Measurements from ENCODE around the gene EMID1.
"Not testable (repeated sequence)": the region's sequence is repeated elsewhere in the genome, so short reads cannot be mapped to it uniquely, and the experiment has no call there.

The EMID1 gene

GRCh38 chr22:29231971-29232959 is 26.6 kb downstream of the EMID1 start:
- no peak for ATAC-seq

DNA sequence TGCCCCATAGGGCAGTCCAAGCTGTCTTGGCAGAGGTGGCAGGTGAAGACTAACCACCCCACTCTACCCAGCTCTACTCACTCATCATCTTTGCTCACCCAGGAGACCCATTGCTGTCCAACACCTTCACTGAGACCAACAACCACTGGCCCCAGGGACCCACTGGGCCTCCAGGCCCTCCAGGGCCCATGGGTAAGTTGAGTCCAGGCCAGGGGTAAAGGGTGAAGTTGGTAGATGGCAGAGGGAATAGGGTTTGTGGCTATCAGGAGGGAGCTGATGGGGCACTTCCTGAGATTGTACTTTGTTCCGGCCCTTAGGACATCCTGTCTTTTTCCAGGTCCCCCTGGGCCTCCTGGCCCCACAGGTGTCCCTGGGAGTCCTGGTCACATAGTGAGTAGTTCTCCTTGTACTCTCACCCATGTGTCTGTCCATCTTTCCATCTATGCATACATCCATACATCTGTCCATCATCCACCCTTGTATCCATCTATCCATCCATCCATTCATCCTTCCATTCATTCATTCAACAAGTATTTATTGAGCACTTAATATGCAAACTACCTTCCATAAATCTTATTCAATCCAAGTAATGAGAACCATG is 27.7 kb downstream of the EMID1 start:
- no peak for ATAC-seq

DNA sequence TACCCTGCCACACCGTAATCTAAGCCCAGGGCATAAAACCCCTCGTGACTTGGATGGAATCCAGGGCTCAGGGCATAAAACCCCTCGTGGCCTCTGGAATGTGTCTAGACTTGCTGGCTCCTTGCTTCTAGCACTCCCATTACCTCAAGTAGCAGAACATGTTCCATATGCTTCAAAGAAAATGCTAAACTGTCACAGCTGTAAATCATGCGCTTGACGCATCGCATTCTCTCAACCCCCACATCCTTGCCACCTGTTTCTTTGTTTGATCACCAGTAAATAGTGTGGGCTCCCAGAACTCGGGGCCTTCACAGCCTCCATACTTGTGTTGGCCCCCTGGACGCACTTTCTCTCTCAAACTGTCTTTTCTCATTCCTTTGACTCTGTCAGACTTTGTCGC is 34.8 kb downstream of the EMID1 start:
- ATAC-seq, result not testable (repeated sequence)

DNA sequence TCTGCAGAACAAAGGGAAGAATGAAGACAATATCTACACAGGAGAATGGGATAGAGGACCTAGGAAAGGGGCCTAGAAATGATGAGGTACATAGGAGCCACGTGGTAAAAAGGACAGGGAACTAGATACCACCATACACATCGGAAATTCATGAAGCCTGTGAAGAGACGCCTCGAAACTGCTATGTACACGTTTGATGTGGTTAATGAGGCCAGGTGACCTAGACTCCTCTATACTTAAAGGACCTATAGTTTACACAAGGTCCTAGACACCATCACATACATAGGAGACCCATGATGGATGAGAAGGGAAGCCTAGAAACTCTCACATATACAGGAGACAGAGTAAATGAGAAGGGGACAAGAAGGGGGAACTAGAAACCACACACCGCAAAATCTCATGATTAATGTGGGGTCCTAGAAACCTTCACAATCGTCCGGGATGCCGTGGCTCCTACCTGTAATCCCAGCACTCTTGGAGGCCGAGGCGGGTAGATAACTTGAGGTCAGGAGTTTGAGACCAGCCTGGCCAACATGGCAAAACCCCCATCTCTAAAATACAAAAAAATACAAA is 38.3 kb downstream of the EMID1 start:
- ATAC-seq, result no peak

DNA sequence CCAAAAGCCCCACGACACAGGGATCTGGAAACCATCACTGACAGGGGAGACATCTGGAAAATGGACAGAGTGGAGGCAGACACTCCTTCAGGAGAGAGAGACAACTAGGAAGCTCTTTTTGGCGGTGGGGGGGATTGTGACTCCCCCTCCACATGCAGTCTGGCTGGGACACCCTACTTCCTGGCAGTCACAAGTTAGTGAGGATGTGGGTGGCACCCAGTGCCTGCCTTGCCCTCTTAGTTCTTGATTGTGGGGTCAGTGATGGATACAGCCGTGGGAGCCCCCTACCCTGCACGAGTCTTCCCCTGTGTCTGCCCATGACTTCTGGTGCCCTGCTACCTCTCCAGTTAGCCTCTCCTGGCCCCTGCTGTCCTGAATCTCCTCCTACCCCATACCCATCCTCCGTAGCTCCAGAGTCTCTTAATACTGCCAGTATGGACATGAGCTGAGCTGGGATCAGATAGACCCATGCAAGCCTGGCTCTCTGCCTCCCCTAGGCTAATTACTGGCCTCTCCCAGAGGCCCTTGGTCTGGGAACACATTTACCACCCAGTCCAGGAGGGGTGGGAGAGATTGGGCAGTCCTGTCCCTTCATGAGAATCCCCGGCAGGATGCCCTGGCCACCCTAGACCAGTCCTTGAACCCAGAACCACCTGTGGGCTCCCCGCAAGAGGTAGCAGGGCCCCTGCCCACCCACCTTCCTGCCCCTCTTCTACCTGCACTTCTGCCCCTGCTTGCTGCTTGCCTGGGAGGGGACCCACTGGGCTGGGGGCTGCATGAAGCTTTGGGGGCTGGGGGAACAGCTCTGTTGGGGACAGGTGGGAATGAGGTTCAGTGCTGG is 39.3 kb downstream of the EMID1 start:
- no peak for ATAC-seq

DNA sequence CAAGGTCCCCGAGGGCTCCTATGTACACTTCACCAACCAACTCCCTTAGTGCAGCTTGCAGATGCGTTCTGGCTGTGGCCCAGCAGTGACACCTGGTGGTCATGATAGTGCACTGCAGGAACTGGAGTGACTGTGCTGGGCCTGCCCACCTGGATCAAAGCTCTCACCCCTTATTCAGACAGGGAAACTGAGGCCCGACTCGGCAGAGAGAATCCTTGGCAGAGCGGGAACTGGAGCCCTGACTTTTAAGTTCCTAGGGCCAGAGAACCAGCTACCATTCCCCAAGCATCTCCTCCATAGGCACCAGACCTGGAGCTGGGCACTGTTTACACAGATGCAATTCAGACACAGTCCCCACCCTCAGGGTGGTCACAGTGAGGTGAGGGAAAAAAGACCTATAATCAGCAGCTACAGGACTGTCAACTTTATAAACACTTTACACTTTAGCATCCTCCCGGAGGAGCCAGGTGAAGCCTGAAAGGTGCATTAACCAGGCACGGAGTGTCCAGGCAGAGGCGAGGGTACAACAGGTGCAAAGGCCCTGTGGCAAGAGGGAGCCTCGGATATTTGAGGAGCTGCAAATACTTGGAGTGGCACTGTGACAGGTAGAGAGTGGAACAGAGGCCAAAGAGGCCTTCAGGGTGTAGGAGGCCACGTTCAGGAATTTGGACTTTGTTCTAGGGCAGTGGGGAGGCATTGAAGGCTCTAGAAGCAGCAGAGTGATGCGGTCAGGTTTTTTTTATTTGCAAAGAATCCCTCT is 40.1 kb downstream of the EMID1 start:
- ATAC-seq, result peak; percentile 68 to 83

- ATAC-seq, result not testable (repeated sequence)
These were observed 42.2 kb downstream of the EMID1 start for GRCh38 chr22:29247891-29248290.

- no peak for ATAC-seq
These were observed 45.6 kb downstream of the EMID1 start for GRCh38 chr22:29251265-29251664.

- ATAC-seq, result no peak
These were observed 46.5 kb downstream of the EMID1 start for GRCh38 chr22:29251981-29252911.

DNA sequence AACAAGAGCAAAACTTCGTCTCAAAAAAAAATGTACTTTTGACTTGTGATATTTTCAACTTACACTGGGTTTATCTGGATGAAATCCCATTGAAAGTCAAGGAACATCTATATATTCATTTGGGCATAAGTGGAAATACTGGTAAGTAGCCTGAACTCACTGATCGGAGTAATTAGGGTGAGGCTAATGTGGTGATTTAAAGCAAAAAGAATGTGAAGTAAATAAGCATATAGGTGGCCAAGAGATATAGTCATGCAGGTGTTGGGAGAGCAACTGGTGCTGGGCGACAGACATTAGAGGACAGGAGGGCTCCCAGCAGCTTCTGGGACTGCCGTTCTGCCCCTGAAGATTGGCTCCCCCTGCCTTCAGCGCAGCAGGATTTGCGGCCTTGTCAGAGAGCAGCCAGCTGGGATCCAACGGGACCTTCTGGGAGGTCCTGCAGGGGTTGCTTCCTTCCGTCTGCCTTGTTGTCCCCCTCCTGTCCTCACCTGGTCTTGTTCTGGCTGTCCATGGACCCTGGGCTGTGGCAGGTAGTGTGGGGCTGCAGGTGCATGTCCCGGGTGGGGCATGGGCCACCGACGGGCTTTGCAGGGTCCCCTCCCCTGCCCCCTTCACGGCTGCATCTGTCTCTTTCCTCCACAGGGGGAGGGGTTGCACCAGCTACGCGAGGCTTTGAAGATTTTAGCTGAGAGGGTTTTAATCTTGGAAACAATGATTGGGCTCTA is 48.0 kb downstream of the EMID1 start:
- no peak for ATAC-seq

GRCh38 chr22:29254286-29254660 is 48.6 kb downstream of the EMID1 start:
- no peak for ATAC-seq

GRCh38 chr22:29255064-29255621 is 49.4 kb downstream of the EMID1 start:
- no peak for ATAC-seq

DNA sequence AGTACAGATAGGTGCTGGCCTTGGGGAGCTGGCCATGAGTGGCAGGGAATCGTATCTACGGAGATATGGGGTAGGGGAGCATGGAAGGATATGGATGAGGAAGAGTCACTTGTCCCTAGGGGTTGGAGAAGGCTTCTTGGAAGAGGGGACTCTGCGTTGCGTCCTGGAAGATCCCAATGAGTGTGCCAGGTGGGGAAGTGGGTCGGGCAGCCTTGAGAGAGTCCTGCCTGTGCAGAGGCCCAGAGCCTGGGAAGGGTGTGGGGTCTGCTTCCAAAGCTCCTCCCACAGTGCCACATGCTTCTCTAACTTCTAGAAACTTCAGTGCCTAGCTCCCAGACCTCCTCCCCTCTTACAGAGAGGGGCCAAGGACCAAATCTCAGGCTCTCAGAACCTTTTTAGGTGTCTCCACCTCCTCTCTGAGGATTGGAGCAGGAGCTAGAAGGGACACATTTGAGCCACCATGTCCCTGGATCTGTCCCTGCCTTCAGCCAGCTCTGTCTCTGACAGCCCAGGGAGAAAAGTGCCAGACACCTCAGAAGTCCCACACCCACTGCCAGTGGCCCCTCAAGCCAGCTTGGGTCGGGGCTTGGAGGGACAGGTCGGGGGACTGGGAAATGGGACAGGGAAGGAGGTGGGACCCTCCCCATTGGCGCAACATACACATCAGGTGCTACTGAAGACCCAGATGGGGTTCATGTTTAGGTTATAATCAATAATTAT is 51.1 kb downstream of the EMID1 start:
- no peak for ATAC-seq

- ATAC-seq, result no peak
These were observed 52.1 kb downstream of the EMID1 start for GRCh38 chr22:29257751-29258181.

DNA sequence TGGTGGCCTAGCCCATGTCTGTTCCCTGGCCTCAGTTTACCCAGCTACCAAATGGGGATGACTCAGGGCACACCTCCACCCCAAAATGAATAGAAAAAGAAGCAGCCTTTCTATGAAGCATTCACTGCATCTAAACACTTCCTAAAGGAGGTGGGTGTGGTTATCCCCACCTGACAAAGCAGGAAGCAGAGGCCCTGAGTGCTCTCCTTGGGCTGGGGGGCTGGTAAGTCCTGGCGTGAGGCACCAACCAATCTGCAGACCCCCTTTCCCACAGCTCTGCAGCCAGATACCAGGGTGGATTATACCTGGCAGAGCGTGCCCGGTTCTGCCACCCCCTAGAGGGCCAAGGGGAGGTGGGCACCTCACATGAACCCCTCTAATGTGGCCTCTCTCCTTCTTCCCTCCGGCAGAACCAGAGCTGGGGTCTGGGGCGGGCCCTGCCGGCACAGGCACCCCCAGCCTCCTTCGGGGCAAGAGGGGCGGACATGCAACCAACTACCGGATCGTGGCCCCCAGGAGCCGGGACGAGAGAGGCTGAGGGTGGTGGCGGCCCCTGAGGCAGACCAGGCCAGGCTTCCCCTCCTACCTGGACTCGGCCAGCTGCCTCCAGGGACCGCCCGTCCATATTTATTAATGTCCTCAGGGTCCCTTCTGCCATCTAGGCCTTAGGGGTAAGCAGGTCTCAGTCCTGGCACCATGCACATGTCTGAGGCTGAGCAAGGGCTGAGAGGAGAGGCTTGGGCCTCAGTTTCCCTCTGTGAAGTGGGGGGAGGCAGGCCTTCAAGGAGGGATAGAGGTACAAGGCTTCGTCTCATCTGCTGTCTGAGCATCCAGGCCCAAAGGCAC is 52.9 kb downstream of the EMID1 start:
- ATAC-seq, result no peak

- no peak for ATAC-seq
These were observed 53.7 kb downstream of the EMID1 start for GRCh38 chr22:29259253-29259899.

DNA sequence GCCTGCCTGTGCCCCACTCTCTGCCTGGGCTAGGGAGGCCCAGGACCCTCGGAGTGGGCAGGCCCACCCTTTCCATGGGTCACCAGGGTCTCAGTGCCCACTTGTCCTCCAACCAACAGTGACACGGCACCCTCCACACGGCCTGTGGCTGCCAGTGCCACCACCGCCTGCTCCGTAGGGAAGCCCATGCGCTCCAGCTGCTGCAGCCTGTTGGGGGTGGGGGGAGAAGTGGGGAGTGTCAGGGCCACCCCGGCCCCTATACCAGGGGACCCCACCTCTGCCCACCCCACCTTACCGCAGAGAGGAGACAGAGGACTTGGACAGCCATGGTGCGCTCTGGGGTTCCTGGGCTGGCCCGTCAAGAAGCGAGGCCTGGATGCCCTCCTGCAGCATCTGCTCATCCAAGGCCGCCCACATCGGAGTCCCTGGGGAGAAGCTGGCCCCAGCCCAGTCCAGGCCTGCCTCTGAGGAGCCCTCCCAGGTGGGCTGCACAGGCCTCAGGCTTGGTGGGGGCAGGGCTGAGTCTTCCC is 54.4 kb downstream of the EMID1 start:
- ATAC-seq, result no peak

Data from activated CD4-positive, CD25-positive, alpha-beta regulatory T cell treated with anti-CD3 and anti-CD28 coated beads, Interleukin-2, amount 50 U/mL, for 24 hours (primary cell).